ENCODE data around the gene MCRIP2.

DNA sequence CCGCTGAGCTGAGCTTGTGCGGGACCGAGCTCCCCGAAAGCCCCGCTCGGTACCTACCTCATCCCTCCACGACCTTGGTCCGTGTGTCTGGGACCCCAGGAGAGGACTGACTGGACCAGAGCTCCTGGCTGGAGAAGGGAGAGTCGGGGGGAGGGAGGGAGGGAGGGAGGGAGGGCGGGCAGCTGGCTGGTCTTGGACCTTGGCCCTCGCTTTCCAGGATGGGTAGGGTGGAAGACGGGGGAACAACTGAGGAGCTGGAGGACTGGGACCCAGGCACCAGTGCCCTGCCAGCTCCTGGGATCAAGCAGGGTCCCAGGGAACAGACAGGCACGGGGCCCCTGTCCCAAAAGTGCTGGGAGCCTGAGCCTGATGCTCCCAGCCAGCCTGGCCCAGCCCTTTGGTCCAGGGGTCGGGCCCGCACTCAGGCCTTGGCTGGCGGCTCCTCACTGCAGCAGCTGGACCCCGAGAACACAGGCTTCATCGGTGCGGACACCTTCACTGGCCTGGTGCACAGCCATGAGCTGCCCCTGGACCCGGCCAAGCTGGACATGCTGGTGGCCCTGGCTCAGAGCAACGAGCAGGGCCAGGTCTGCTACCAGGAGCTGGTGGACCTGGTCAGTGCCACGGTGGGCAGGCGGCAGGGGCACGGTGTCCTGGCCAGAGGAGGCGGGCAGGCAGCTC, 34.4 kb downstream of the MCRIP2 start:
- TF ChIP-seq, protein P1, sequence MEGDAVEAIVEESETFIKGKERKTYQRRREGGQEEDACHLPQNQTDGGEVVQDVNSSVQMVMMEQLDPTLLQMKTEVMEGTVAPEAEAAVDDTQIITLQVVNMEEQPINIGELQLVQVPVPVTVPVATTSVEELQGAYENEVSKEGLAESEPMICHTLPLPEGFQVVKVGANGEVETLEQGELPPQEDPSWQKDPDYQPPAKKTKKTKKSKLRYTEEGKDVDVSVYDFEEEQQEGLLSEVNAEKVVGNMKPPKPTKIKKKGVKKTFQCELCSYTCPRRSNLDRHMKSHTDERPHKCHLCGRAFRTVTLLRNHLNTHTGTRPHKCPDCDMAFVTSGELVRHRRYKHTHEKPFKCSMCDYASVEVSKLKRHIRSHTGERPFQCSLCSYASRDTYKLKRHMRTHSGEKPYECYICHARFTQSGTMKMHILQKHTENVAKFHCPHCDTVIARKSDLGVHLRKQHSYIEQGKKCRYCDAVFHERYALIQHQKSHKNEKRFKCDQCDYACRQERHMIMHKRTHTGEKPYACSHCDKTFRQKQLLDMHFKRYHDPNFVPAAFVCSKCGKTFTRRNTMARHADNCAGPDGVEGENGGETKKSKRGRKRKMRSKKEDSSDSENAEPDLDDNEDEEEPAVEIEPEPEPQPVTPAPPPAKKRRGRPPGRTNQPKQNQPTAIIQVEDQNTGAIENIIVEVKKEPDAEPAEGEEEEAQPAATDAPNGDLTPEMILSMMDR (IDR thresholded peaks at IDR 0.05): no peak
- TF ChIP-seq POLR2A (IDR thresholded peaks at IDR 0.05): no peak

Data from thyroid gland (tissue), 4 donors.